ENCODE measurements around the gene FGF5.

Gene FGF5

GRCh38 chr4:80266902-80267380 is 477 bp downstream of the FGF5 start:
- DNase-seq (ENCODE audit: low read depth in 1 of 2, low spot score in 1 of 2), result peak in 1 of 2 experiments; percentile 44
- Histone ChIP-seq H3K4me3 (replicated peaks; ENCODE audit: insufficient read depth, low read length) (peak overlapping the region; percentile 31), H3K27me3 (ENCODE audit: insufficient read depth, poor library complexity, severe bottlenecking) (peaks cover 46% of the 10 kb centered on the region), H3K27ac (replicated peaks) (no peak overlapping the region)
- TF ChIP-seq GABPA (IDR thresholded peaks at IDR 0.05; ENCODE audit: low read depth), result no peak
- no peak for TF ChIP-seq CTCF (IDR thresholded peaks at IDR 0.05; ENCODE audit: insufficient read depth, low read length)
- TF ChIP-seq POLR2AphosphoS5 (IDR thresholded peaks at IDR 0.05; ENCODE audit: low read depth), result no peak
- TF ChIP-seq SPI1 (IDR thresholded peaks at IDR 0.05; ENCODE audit: borderline replicate concordance, low read depth), result peak; percentile 57; the same call in 1 of the 2 replicates
- TF ChIP-seq REST (IDR thresholded peaks at IDR 0.05; ENCODE audit: insufficient replicate concordance, low read depth), result no peak

DNA sequence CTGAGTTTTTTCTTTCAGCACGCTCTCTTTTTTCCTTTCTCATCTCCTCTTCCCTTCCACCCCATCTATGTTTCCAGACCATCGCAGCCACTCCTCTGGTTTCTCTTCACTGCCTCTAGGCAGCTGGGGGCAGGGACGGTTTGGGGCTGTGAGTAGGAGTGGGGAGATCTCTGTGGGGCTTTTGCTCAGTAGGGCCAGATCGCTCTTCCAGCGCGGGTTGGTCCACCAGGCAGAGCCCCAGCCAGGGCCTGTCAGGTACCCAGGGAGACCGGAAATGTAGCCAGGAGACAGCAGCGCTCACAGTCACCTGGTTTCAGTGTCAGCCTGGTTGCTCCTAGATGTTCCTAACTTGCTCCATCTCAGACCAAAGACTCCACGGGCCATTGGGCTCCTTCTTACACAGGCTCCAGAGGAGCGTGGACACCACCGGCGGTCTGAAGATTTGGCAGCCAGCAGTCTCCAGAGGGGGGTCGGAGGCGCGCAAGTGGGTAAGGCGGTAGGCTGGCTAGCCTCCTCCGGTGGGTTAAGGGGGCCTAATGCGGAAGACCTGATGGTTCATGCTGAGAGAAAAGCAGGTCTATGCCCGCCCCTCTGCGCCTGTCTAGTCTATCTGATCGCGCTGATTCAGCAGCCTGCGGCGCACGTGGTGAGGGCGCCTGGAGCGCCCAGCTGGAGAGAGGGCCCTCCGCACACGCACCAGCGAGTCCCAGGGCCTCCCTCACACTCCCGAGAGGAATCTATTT is 1.8 kb downstream of the FGF5 start:
- no peak overlapping the region for H3K27ac ChIP-seq (replicated peaks)
- no peak overlapping the region for H3K4me3 ChIP-seq (replicated peaks; ENCODE audit: insufficient read depth, low read length)
- H3K27me3 ChIP-seq (ENCODE audit: insufficient read depth, poor library complexity, severe bottlenecking), result peaks cover 46% of the 10 kb centered on the region
- TF ChIP-seq SPI1 (IDR thresholded peaks at IDR 0.05; ENCODE audit: borderline replicate concordance, low read depth), result no peak
- no peak for TF ChIP-seq GABPA (IDR thresholded peaks at IDR 0.05; ENCODE audit: low read depth)
- no peak for TF ChIP-seq POLR2AphosphoS5 (IDR thresholded peaks at IDR 0.05; ENCODE audit: low read depth)
- TF ChIP-seq REST (IDR thresholded peaks at IDR 0.05; ENCODE audit: insufficient replicate concordance, low read depth), result no peak
- TF ChIP-seq CTCF (IDR thresholded peaks at IDR 0.05; ENCODE audit: insufficient read depth, low read length), result no peak
- DNase-seq (ENCODE audit: low read depth in 1 of 2, low spot score in 1 of 2), result no peak

DNA sequence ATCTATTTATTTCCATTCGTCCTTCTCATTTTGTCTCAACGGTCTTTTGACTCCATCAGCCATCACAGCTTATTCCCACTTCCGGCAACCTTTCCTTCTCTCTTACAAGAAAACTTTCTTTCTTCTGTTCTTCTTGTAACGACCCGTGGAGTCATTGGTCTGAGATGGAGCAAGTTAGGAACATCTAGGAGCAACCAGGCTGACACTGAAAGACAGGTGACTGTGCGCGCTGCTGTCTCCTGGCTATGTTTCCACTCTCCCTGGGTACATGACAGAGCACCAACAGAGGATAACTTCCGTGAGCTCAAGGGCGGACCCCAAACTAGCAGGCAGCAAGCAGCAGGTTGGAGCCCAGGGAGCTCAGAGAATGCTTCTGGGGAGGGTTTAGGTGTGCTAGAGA is 2.5 kb downstream of the FGF5 start:
- no peak overlapping the region for H3K4me3 ChIP-seq (replicated peaks; ENCODE audit: insufficient read depth, low read length)
- no peak for TF ChIP-seq SPI1 (IDR thresholded peaks at IDR 0.05; ENCODE audit: borderline replicate concordance, low read depth)
- no peak for TF ChIP-seq CTCF (IDR thresholded peaks at IDR 0.05; ENCODE audit: insufficient read depth, low read length)
- no peak for TF ChIP-seq GABPA (IDR thresholded peaks at IDR 0.05; ENCODE audit: low read depth)
- TF ChIP-seq REST (IDR thresholded peaks at IDR 0.05; ENCODE audit: insufficient replicate concordance, low read depth), result no peak
- H3K27me3 ChIP-seq (ENCODE audit: insufficient read depth, poor library complexity, severe bottlenecking), result peaks cover 46% of the 10 kb centered on the region

More for the DNA sequence above, 2.5 kb downstream of the FGF5 start:
- H3K27ac ChIP-seq (replicated peaks), result no peak overlapping the region
- DNase-seq (ENCODE audit: low read depth in 1 of 2, low spot score in 1 of 2), result no peak
